HG02610 (cell line): Measurements from ENCODE around the gene FOXQ1.
"Not testable (repeated sequence)": the region's sequence is repeated elsewhere in the genome, so short reads cannot be mapped to it uniquely, and the experiment has no call there.

Experiments
- ATAC-seq: cut with Tn5 transposase; IDR thresholded peaks from one replicate; pipeline ENCODE4 v1.9.1; 2021; ENCODE audit warnings: mild to moderate bottlenecking, moderate library complexity; ENCODE audit not compliant: unreplicated experiment

FOXQ1 gene

GRCh38 chr6:1318584-1318983 lies 6.7 kb downstream of the FOXQ1 start:
- not testable (repeated sequence) for ATAC-seq

- no peak for ATAC-seq
These were observed 9.8 kb downstream of the FOXQ1 start for GRCh38 chr6:1321738-1322137.

- ATAC-seq = no peak
These were observed 10.3 kb downstream of the FOXQ1 start for GRCh38 chr6:1322156-1322555.

- no peak for ATAC-seq
These were observed 10.9 kb downstream of the FOXQ1 start for GRCh38 chr6:1322696-1323219.

GRCh38 chr6:1324936-1325335 lies 13.0 kb downstream of the FOXQ1 start:
- no peak for ATAC-seq

GRCh38 chr6:1325461-1326309 lies 13.8 kb downstream of the FOXQ1 start:
- ATAC-seq = no peak

- ATAC-seq = no peak
These were observed 14.7 kb downstream of the FOXQ1 start for GRCh38 chr6:1326535-1327121.

- ATAC-seq = no peak
These were observed 15.7 kb downstream of the FOXQ1 start for GRCh38 chr6:1327630-1328029.

- no peak for ATAC-seq
These were observed 16.4 kb downstream of the FOXQ1 start for GRCh38 chr6:1328129-1328800.

- ATAC-seq = no peak
These were observed 17.8 kb downstream of the FOXQ1 start for GRCh38 chr6:1329708-1330107.

- no peak for ATAC-seq
These were observed 22.8 kb downstream of the FOXQ1 start for GRCh38 chr6:1334684-1335083.

- no peak for ATAC-seq
These were observed 23.6 kb downstream of the FOXQ1 start for GRCh38 chr6:1335367-1336037.

GRCh38 chr6:1336246-1336843 lies 24.4 kb downstream of the FOXQ1 start:
- ATAC-seq = no peak

- no peak for ATAC-seq
These were observed 25.9 kb downstream of the FOXQ1 start for GRCh38 chr6:1337791-1338190.

- ATAC-seq = no peak
These were observed 34.2 kb downstream of the FOXQ1 start for GRCh38 chr6:1346101-1346500.

GRCh38 chr6:1346558-1347091 lies 34.7 kb downstream of the FOXQ1 start:
- no peak for ATAC-seq

- ATAC-seq = no peak
These were observed 35.3 kb downstream of the FOXQ1 start for GRCh38 chr6:1347161-1347560.

- ATAC-seq = no peak
These were observed 36.8 kb downstream of the FOXQ1 start for GRCh38 chr6:1348675-1349074.

GRCh38 chr6:1349655-1350054 lies 37.8 kb downstream of the FOXQ1 start:
- no peak for ATAC-seq

- no peak for ATAC-seq
These were observed 39.6 kb downstream of the FOXQ1 start for GRCh38 chr6:1351381-1352008.
